ENCODE results near the gene SERGEF.

SERGEF gene

DNA sequence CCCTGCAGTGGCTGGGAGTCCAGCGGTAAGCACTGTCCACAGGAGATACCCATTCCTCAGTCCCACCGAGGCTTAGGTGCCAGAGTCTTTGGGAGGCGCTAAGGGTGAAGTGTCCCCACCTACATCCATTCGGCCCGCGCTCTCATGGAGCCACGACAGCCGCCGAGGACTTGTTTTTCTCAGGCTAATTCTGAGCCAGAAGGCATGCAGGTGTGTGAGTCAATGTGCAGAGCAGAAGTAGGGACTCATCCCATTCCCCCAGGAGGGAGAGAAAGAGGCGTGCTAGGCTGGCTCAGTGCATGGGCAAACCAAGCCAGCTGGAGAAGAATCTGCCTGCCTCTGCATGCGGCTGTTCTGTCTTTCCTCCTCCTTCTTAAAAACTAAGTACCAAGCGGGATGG lies 231.6 kb downstream of the SERGEF start:
- no peak for DNase-seq

DNA sequence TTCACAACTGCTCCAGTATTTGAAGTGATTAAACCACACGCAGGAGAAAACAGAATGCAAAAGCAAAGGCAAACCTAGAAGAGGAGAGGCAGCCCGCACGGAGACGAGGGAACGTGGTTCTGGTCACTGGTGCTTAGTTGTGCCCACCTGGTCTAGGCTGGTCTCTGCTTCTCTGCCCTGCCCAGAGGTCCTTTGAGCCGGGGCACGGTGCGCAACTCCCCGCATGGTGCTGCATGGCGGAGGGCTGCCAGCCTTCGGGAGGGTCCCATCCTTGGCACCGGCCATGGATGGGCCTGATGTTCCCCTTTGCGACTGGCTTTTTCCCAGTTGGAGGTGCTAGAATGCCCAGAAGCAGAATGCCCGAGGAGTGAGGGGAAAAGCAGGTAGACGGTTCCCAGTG lies 232.2 kb downstream of the SERGEF start:
- no peak for DNase-seq

DNA sequence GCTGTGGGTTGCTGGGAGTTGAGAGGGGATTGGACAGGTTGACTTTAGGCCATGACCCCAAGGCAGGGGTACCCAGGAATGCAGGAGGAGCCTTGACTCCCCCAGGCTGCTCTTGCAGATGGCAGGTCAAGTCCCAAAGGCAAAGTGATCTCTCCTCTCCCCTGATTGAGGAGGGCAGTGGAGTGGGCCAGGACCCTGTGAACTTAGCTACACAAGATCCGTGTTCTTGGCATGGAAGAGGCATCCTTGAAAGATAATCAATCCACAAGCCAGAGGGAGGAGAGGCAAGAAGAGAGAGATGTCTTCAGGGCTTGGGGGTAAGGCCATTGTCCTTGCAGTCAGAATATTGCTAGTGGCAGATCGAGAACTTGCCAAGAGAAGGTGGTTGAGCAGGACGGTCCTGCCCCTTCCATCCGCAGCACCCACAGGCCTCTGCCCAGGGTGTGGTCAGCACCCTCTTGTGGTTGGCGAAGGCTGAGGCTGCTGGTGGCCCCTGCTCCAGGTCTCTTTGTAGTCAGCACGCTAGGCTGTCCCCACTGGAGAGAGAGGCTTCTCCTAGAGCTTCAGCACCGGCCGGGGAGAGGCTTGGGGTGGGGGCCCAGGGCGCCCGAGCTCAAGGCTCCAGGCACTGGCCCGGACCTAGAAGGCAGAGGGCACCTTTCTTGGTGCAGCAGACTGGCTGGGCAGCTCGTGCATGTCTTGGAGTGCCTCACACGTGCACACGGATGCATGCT lies 232.8 kb downstream of the SERGEF start:
- DNase-seq, result no peak

DNA sequence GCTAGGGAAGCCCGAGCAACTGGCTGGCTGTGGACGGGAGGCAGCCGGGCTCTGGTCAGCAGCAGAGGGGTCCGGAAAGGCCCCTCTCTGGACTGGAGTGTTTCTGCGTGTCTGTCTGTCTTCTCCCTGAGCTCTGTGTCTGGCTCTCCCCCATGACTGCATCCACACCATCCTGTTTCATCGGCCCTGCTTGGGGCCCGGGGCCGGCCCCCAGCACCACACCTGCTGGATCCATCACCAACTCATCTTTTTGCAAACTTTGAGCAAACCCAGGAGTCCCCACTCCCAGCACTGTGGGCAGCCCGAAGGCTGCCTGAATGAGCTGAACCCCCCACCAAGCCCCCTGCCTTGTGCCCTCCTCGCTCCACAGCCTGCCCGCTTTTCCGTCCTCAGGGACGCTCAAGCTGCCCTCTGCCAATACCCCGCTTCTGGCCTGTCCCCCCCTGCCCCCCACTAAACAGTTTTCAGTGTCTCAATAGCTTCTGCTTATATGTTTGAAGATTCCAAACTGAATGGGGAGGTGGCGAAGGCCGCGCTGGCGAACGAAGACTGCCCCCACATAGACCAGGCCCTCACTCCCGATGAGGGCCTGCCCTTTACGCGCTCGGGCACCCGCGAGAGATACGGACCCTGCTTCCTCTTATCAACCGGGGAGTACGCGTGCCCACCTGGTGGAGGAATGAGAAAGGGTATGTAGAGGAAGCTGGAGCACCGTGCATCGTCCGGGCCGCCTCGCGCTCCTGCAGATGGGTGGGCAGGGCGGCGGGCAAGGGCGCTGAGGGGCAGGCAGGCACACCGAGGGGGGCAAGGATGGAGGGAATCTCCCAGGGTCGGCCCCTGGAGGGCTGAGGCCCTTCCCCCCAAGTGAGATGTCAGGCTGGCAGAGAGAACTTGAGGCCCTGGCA lies 233.6 kb downstream of the SERGEF start:
- DNase-seq, result no peak

DNA sequence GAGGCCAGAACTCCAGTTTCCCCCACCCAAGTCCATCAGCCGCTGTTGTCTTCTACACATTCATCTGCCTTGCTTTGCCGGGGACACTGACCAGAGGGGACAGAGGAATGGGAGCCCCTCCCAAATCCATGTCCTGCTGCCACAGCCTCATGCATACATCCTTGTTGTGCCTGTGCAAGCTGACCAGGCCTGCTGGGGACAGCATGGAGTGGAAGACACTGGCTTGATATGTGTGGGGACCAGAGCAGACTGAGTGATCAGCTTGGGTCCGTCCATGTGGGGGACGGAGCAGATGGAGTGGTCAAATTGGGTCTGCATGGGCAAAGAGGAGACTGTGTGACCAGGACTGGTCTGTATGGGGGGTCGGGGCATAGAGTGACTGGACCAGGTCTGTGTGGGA lies 234.5 kb downstream of the SERGEF start:
- DNase-seq, result no peak

DNA sequence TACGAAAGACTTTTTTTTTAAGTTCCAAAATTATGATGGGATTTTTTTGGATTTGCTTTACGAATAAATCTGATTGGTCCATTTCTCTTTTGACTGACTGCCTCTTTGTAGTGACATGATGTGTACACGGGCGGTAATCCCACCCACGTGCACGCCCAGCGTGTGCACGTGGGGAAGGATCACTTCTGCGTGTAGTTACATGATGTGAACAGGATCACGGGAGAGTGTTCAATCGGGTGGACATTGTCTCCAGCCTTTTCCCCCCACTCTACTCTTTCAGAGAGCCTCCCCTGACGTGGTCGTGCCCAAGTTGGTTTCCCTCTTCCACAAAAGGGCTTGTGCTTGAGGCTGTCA lies 235.1 kb downstream of the SERGEF start:
- DNase-seq, result no peak

DNA sequence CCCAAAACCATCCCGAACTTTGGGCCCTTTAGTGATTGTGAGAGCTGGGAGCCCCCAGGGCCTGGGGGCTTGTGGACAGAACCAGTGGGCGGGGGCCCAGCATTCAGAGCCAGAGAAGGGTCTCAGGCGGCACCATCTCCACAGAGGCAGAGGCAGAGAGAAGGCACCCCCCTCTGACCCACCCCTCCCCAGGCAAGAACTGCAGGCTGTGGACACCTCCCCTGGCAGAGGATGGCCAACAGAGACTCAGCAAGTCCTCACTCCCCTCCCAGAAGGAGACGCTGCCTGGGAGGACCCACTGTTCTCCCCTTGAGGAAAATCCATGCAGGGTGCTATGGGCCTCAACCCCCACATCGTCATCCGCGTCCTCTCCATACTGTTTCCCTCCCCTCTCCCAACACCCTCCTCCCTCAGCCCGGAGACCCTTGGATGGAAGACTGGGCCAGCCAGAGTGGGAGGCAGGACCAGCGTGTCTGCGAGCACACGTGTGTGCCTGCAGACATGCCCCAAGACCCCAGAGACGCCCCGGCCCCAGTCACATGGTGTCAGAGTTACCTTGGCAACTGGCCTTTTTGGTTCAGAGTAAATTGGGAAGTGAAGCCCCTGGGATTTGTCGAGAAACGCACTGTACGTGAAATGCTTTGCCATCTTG lies 235.6 kb downstream of the SERGEF start:
- DNase-seq, result no peak

DNA sequence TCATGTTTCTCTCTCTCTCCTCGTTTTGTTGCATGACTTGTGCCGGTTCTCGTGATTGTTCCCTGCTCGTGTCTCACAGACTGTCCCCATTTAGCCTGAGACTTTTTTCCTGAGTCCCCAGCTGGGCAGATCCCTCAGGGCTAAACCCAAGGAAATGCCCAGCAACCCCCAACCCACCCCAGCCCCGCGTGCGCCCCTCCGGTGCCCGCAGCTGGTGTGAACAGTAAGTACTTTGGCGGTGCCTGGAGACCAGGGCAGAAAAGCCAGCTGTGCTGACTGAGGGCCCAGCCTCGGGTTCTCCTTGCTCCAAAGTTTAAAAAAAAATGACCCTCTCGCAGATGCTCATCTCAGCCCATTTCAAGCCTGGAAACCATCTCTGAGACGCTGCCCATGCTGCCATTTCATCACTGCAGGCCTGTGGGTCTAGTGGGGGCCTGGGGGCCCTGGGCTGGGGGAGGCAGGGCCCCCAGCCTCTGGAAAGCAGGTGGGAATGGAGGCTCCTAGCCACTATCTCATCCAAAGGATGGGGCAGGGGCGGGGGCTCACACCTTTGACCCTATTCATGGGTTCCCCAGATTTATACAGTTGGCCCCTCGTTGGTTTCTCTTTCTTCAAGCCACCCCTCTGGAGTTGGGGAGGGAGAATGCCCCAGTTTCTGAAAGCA lies 236.5 kb downstream of the SERGEF start:
- DNase-seq, result no peak

DNA sequence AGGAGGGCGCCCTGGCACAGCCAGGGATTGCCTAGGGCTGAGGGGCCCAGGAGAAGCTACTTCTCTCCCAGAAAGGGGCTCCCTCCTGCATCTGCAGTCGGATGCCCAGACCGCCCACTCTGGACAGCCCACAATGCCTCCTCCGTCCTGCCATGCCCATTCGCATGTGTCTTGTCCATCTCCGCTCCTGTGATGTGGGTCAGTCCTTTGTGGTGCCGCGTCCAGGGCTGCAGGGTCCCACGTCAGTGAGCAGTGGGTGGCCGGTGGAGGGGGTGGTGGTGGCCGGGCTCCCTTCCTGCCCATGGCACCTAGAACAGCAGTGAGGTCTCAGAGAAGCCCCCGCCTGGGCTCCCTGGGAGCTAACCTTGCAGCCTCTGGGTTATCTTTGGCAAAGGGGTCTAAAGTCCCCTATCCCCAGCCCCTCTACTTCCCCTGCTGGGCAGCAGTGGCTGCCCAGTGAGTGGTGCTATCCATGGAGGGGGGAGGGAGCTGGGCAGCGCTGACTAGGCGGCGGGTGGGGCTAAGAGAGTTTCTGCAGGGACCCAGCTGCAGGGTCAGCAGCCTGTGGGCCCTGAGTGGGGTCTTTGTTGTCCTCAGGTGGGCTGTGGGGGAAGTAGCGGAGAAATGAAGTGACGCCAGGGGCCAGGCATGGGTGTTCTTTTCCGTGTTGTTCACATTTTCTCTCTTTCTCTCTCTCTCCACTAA lies 237.2 kb downstream of the SERGEF start:
- no peak for DNase-seq

DNA sequence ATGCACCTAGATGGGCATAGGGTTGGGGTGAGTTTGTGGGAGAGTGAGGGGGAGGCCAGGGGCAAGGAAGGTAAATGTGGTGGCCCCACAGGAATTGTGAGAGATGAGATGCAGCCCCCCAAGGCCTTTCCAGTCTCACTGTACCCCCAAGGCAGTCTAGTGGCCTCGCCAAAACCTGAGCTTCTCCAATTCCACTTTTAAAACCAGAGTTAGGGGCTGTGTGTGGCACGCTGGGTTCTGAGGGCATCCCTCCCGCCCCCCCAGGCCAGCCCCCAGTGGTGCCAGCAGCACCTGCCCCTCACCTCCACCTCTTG lies 237.9 kb downstream of the SERGEF start:
- DNase-seq, result no peak

DNA sequence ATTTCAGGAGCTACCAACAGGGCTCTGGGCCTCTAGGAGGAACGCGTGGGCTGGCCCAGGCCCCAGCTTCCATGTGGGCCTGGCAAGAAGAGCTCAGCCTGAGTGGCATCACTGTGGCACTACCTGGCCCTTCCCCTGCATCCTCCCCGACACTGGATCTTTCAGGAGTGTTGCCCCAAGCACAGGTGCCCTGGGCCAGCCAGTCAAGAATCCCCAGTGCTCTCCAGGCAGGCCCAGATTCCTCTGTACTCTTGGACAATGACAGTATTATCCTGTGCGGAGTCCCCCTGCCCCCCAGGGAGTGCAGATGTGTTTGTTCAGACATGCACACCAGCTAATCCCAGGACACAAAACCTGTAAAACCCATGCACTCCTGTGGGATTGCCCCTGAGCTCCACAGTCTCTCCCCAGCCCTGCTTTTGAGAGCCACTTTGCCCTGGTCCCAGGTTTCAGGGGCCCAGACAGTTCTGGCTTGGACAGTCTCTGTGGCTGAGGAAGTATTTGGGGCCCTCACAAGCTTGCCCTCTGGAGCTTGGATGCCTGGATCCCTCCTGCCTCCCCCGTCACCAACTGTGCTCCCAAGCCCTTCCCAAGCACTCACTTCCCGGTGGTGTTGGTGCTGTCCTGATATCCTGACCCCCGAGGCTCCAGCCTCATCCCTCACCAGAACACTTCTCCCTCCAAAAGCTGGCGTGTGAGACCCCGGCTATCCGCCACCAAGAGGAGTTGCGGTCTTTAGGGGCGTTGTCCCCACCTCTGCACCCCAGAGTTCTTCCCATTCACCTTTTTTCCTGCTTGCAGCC lies 238.4 kb downstream of the SERGEF start:
- DNase-seq, result no peak

DNA sequence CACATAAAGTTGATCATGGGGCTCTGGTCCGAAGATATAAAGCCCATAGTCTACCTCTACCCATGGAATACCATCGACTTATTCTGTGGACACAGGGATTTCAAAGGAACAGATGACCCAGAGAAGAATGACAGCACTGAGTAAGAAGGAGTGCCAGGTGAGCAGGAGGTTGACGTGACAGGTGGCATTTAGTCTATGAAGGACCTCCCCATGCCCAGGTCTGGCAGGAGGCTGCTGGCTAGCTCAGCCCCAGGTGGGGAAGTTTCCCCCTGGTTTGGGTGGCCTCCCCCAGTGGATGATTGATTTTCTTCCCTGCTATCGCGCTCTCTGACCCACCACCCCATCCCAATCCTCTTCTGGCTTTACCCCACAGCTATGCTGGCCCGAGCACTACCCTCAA lies 239.2 kb downstream of the SERGEF start:
- no peak for DNase-seq

DNA sequence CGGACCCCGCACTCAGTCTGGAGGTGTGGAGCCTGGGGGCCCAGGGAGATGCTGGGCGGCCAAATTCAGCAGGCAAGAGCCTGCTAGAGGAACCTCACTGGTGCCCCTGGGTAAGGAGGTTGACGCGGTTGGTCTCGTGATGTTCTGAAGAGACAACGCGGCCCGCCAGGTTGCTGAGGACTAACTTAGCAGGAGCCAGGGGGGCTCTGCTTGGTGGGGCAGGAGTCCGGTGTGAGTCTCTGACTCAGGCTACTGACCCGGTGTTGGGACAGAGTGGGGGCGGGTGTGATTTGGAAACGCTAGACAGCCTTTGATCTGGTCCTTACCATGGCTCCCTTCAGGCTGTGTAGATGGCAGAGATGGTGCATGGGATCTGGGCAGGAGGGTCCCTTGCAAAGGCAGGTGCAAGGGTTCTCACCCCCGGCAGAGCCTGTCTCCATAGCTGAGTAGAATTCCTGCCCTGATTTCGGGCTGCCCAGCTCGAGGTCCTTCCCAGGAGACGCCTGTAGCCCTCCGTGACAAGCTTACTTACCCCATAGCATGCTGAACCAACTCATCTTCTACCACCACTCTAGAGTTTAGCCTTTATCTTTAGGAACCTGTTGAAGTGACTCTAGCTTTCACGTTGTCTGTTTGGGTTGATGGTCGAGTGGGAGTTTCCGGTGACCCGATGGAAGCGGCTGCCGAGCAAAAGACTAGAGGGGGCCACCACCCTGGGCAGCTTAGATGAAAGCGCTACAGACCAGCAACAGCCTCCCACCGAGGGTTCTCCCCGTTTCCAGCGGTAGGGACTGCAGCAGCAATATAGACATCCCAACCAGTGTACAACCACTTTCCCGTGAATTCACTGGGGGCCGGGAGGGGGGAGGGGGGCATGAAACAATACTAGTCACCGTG lies 239.9 kb downstream of the SERGEF start:
- DNase-seq, result no peak

DNA sequence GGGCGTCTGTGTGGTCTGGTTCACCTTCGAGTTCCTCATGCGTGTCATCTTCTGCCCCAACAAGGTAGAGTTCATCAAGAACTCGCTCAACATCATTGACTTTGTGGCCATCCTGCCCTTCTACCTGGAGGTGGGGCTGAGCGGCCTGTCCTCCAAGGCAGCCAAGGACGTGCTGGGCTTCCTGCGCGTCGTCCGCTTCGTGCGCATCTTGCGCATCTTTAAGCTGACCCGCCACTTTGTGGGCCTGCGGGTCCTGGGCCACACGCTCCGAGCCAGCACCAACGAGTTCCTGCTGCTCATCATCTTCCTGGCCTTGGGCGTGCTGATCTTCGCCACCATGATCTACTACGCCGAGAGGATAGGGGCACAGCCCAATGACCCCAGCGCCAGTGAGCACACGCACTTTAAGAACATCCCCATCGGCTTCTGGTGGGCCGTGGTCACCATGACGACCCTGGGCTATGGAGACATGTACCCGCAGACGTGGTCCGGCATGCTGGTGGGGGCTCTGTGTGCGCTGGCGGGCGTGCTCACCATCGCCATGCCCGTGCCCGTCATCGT lies 240.9 kb downstream of the SERGEF start:
- DNase-seq, result no peak

DNA sequence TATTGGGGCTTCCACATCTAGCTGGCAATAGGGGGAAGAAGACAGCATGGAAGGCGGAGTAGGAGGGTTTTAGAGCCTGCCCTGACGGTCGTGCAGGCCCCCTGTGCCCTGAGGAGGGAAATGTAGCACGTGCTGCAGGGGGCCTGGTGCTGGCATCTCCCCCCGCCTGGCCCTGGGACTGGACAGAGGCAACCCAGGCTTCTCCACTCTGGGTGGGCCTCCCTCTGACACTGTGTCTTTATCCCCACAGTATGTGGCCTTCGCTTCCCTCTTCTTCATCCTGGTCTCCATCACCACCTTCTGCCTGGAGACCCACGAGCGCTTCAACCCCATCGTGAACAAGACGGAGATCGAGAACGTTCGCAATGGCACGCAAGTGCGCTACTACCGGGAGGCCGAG lies 241.4 kb downstream of the SERGEF start:
- no peak for DNase-seq

DNA sequence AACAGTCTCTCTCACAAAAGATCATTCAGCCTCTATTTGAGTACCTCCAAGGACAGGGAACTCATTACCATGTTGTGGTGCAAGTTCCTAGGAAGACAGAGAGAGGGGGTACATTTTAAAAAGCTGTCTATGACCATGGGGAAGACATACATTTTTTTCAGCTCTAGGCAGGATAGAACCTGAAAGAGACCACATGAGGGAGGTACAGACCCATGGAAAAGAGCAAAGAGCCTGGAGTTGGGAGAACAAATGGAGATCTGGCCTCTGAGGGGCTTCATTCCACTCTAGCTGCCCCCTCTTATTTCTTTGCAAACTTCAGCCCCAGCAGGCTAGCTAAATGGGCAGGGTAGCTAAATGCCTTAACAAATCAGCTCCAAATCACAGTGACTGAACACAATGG lies 241.9 kb downstream of the SERGEF start:
- no peak for DNase-seq

DNA sequence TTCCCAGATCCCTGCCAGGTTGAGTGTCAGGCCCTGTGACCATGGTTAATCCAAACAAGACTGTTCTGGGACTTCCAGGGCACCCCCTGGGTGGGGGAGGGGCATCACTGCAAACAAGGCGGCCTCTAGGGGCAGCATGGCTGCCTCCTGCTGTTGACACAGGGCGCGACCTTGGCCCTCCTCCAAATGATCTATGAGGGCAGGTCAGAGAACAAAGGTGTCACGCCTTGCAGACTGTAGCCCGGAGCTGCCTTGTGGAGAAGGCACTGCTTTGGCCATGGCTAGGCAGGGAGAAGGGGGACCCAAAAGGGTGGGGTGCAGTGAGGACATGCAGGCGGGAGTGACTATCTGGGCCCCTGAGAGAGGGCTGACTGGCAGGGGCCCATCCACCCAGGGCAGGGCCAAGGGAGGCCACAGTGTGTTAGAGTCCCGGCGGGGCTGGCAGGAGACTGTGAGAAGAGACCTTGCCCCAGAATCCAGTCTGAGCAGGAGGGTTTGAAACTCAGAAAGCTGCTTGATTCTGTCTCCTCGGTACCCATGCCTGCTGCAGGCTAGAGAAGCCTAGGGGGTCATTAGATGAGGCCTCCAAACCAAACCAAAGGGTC lies 242.7 kb downstream of the SERGEF start:
- peak in 1 of 3 donors; percentile 34 for DNase-seq

DNA sequence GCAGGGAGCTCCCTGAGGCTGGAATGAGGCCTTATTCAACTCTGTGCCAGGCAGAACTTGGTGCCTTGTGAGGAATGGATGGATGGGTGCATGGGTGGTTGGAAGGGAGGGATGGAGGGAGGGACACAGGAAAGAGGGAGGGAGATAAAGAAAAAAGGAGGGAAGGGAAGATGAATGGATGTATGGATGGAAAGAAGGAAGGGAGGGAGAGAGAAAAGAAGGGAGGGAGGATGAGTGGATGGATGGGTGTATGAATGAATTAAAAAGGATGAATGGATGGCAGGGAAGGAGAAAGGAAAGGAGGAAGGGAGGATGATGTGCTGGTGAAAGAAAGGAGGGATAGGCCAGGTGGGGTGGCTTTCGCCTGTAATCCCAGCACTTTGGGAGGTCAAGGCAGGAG lies 243.6 kb downstream of the SERGEF start:
- no peak for DNase-seq

DNA sequence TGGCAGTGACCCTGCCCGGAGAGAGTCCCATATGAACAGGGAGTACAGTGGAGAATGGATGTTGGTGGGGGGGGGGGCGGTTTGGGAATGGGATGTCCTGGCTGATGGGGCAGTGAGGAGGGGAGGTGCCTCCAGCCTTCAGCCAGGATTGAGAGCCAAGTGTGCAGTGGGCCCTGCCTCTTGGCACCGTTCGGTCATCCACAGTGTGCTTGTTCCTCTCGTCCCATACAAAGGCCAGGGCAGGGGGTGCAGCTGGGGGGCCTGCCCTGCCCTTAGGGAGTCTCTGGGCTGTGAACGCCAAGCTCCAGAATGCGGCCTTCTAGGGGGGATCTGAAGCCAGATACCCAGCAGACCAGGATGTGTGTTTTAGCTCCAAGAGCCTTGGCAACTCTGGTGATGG lies 244.3 kb downstream of the SERGEF start:
- no peak for DNase-seq

DNA sequence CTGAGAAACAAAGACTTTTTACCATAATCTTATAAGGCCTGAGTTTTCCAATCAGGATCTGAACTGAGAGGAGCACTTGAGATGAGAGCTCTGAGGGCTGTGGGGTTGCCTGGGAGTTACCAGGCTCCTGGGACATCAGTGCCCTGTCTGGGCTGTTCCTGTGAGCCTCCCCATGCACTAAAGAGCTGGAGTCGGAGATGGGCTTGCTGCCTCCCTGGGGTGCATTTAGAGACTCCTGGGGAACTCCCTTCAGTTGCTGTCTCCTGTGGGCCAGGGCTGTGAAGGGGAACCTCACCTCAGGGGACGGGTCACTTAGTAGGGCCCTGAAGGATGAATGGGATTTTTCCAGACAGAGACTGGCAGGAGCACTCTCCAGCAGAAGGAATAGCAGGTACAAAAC lies 244.9 kb downstream of the SERGEF start:
- no peak for DNase-seq
